ENCODE results near the gene F7.

DNA sequence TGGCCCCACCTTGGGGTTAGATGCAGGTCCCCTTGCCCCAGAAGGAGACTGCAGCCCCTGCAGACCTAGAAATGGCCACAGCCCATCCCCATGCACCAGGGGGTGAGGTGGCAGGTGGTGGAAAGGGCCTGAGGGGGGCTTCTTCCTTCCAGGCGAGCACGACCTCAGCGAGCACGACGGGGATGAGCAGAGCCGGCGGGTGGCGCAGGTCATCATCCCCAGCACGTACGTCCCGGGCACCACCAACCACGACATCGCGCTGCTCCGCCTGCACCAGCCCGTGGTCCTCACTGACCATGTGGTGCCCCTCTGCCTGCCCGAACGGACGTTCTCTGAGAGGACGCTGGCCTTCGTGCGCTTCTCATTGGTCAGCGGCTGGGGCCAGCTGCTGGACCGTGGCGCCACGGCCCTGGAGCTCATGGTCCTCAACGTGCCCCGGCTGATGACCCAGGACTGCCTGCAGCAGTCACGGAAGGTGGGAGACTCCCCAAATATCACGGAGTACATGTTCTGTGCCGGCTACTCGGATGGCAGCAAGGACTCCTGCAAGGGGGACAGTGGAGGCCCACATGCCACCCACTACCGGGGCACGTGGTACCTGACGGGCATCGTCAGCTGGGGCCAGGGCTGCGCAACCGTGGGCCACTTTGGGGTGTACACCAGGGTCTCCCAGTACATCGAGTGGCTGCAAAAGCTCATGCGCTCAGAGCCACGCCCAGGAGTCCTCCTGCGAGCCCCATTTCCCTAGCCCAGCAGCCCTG is 12.8 kb downstream of the F7 start:
- TF ChIP-seq ZNF274 (IDR thresholded peaks at IDR 0.05; ENCODE audit: low read depth, low read length) (no peak), YY1 (IDR thresholded peaks at IDR 0.05; ENCODE audit: insufficient read depth, insufficient read length) (no peak)
